GM18499 (cell line): Measurements from ENCODE around the gene PIGU.
"Not testable (repeated sequence)": the region's sequence is repeated elsewhere in the genome, so short reads cannot be mapped to it uniquely, and the experiment has no call there.

Source experiments
- ATAC-seq: cut with Tn5 transposase; IDR thresholded peaks from one replicate; pipeline ENCODE4 v1.9.1; 2021; ENCODE audit warnings: moderate number of reproducible peaks; ENCODE audit not compliant: insufficient read depth, unreplicated experiment

PIGU gene

GRCh38 chr20:34626992-34627391, 49.9 kb downstream of the PIGU start:
- ATAC-seq = no peak

GRCh38 chr20:34624629-34625028, 52.3 kb downstream of the PIGU start:
- ATAC-seq = no peak

GRCh38 chr20:34622821-34623451, 54.0 kb downstream of the PIGU start:
- ATAC-seq = no peak

GRCh38 chr20:34621383-34622367, 55.2 kb downstream of the PIGU start:
- no peak for ATAC-seq

GRCh38 chr20:34621036-34621343, 55.9 kb downstream of the PIGU start:
- no peak for ATAC-seq

GRCh38 chr20:34618676-34619075, 58.2 kb downstream of the PIGU start:
- no peak for ATAC-seq

GRCh38 chr20:34616913-34617312, 60.0 kb downstream of the PIGU start:
- ATAC-seq = not testable (repeated sequence)

- ATAC-seq = no peak
These were observed 61.4 kb downstream of the PIGU start for GRCh38 chr20:34615477-34615876.

- not testable (repeated sequence) for ATAC-seq
These were observed 64.9 kb downstream of the PIGU start for GRCh38 chr20:34611976-34612375.

- ATAC-seq = no peak
These were observed 69.8 kb downstream of the PIGU start for GRCh38 chr20:34607066-34607465.

GRCh38 chr20:34604980-34605788, 71.7 kb downstream of the PIGU start:
- no peak for ATAC-seq

GRCh38 chr20:34600892-34601653, 75.8 kb downstream of the PIGU start:
- no peak for ATAC-seq

GRCh38 chr20:34595377-34596184, 81.3 kb downstream of the PIGU start:
- ATAC-seq = no peak

- ATAC-seq = no peak
These were observed 90.3 kb downstream of the PIGU start for GRCh38 chr20:34586488-34587163.

- no peak for ATAC-seq
These were observed 91.9 kb downstream of the PIGU start for GRCh38 chr20:34585019-34585418.

- no peak for ATAC-seq
These were observed 93.3 kb downstream of the PIGU start for GRCh38 chr20:34583544-34583943.

- no peak for ATAC-seq
These were observed 94.0 kb downstream of the PIGU start for GRCh38 chr20:34582911-34583310.

GRCh38 chr20:34582221-34582620, 94.7 kb downstream of the PIGU start:
- no peak for ATAC-seq
